ENCODE results near the gene RYR3. TPM values are rescaled to one million over a fixed set of nuclear protein-coding genes. Genes with fewer than 3 reads are reported as not detected.

RYR3 gene
- total and polyA plus RNA-seq, 4 donors: 0.88 to 23.1 (median 13.8) TPM

GRCh38 chr15:33329457-33329856 is 18.7 kb downstream of the RYR3 start:
- Histone ChIP-seq H3K4me3 (ENCODE audit: low read length in 2 of 2) (no peak overlapping the region), H3K9me3 (ENCODE audit: control insufficient read depth, low read length) (no peaks in the 10 kb centered on the region), H3K4me1 (ENCODE audit: control insufficient read depth in 1 of 2, insufficient read depth in 2 of 2, low read length in 2 of 2) (no peaks in the 10 kb centered on the region), H3K36me3 (ENCODE audit: control insufficient read depth in 1 of 2, insufficient read depth in 2 of 2, low read length in 1 of 2) (no peaks in the 10 kb centered on the region), H3K27me3 (ENCODE audit: control insufficient read depth in 1 of 2, insufficient read depth in 2 of 2, low read length in 1 of 2) (no peaks in the 10 kb centered on the region), H3K27ac (ENCODE audit: low read depth in 1 of 2, low read length in 2 of 2) (no peak overlapping the region)
- ATAC-seq (ENCODE audit: low FRiP score): no peak
- no peak for DNase-seq
- intact Hi-C loops (cut with DNase I): no loop called here
- WGBS, 2 donors: 90 to 91% methylated on average over 4 of the region's 4 CpGs

- DNase-seq (no peak), ATAC-seq (ENCODE audit: low FRiP score) (no peak)
- Histone ChIP-seq H3K4me3 (ENCODE audit: low read length in 2 of 2) (no peak overlapping the region), H3K36me3 (ENCODE audit: control insufficient read depth in 1 of 2, insufficient read depth in 2 of 2, low read length in 1 of 2) (no peaks in the 10 kb centered on the region), H3K4me1 (ENCODE audit: control insufficient read depth in 1 of 2, insufficient read depth in 2 of 2, low read length in 2 of 2) (no peaks in the 10 kb centered on the region), H3K27me3 (ENCODE audit: control insufficient read depth in 1 of 2, insufficient read depth in 2 of 2, low read length in 1 of 2) (no peaks in the 10 kb centered on the region), H3K27ac (ENCODE audit: low read depth in 1 of 2, low read length in 2 of 2) (no peak overlapping the region), H3K9me3 (ENCODE audit: control insufficient read depth, low read length) (no peaks in the 10 kb centered on the region)
- intact Hi-C loops (cut with DNase I): no loop called here
- WGBS, 2 donors: 77 to 80% methylated on average over 3 of the region's 3 CpGs
Measured at GRCh38 chr15:33330931-33331330, 20.2 kb downstream of the RYR3 start.

GRCh38 chr15:33341953-33342352 is 31.2 kb downstream of the RYR3 start:
- DNase-seq (no peak), ATAC-seq (ENCODE audit: low FRiP score) (no peak)
- intact Hi-C loops (cut with DNase I): no loop called here
- H3K9me3 ChIP-seq (ENCODE audit: control insufficient read depth, low read length): peaks cover 5% of the 10 kb centered on the region
- no peaks in the 10 kb centered on the region for H3K36me3 ChIP-seq (ENCODE audit: control insufficient read depth in 1 of 2, insufficient read depth in 2 of 2, low read length in 1 of 2)
- H3K27me3 ChIP-seq (ENCODE audit: control insufficient read depth in 1 of 2, insufficient read depth in 2 of 2, low read length in 1 of 2): no peaks in the 10 kb centered on the region
- no peak overlapping the region for H3K4me3 ChIP-seq (ENCODE audit: low read length in 2 of 2)
- no peaks in the 10 kb centered on the region for H3K4me1 ChIP-seq (ENCODE audit: control insufficient read depth in 1 of 2, insufficient read depth in 2 of 2, low read length in 2 of 2)
- 56 to 68% methylated on average over 4 of the region's 4 CpGs for WGBS, 2 donors
- H3K27ac ChIP-seq (ENCODE audit: low read depth in 1 of 2, low read length in 2 of 2): no peak overlapping the region

- DNase-seq (no peak), ATAC-seq (ENCODE audit: low FRiP score) (no peak)
- intact Hi-C loops (cut with DNase I): no loop called here
- WGBS, 2 donors: 78 to 83% methylated on average over 5 of the region's 5 CpGs
- no peaks in the 10 kb centered on the region for H3K36me3 ChIP-seq (ENCODE audit: control insufficient read depth in 1 of 2, insufficient read depth in 2 of 2, low read length in 1 of 2)
- peaks cover 5% of the 10 kb centered on the region for H3K9me3 ChIP-seq (ENCODE audit: control insufficient read depth, low read length)
- H3K27me3 ChIP-seq (ENCODE audit: control insufficient read depth in 1 of 2, insufficient read depth in 2 of 2, low read length in 1 of 2): no peaks in the 10 kb centered on the region
- H3K4me3 ChIP-seq (ENCODE audit: low read length in 2 of 2): no peak overlapping the region
- H3K4me1 ChIP-seq (ENCODE audit: control insufficient read depth in 1 of 2, insufficient read depth in 2 of 2, low read length in 2 of 2): no peaks in the 10 kb centered on the region
- H3K27ac ChIP-seq (ENCODE audit: low read depth in 1 of 2, low read length in 2 of 2): no peak overlapping the region
Measured at GRCh38 chr15:33343275-33343674, 32.5 kb downstream of the RYR3 start.

GRCh38 chr15:33344111-33344510 is 33.3 kb downstream of the RYR3 start:
- DNase-seq: no peak
- Histone ChIP-seq H3K27me3 (ENCODE audit: control insufficient read depth in 1 of 2, insufficient read depth in 2 of 2, low read length in 1 of 2) (no peaks in the 10 kb centered on the region), H3K4me1 (ENCODE audit: control insufficient read depth in 1 of 2, insufficient read depth in 2 of 2, low read length in 2 of 2) (no peaks in the 10 kb centered on the region), H3K9me3 (ENCODE audit: control insufficient read depth, low read length) (peaks cover 4% of the 10 kb centered on the region), H3K36me3 (ENCODE audit: control insufficient read depth in 1 of 2, insufficient read depth in 2 of 2, low read length in 1 of 2) (no peaks in the 10 kb centered on the region), H3K4me3 (ENCODE audit: low read length in 2 of 2) (no peak overlapping the region), H3K27ac (ENCODE audit: low read depth in 1 of 2, low read length in 2 of 2) (no peak overlapping the region)
- WGBS, 2 donors: 89 to 93% methylated on average over 2 of the region's 2 CpGs
- intact Hi-C loops (cut with DNase I): no loop called here
- ATAC-seq (ENCODE audit: low FRiP score): no peak

- Histone ChIP-seq H3K27me3 (ENCODE audit: control insufficient read depth in 1 of 2, insufficient read depth in 2 of 2, low read length in 1 of 2) (no peaks in the 10 kb centered on the region), H3K4me3 (ENCODE audit: low read length in 2 of 2) (no peak overlapping the region), H3K36me3 (ENCODE audit: control insufficient read depth in 1 of 2, insufficient read depth in 2 of 2, low read length in 1 of 2) (no peaks in the 10 kb centered on the region), H3K9me3 (ENCODE audit: control insufficient read depth, low read length) (peaks cover 3% of the 10 kb centered on the region), H3K27ac (ENCODE audit: low read depth in 1 of 2, low read length in 2 of 2) (no peak overlapping the region), H3K4me1 (ENCODE audit: control insufficient read depth in 1 of 2, insufficient read depth in 2 of 2, low read length in 2 of 2) (no peaks in the 10 kb centered on the region)
- WGBS, 2 donors: 70 to 81% methylated on average over 1 of the region's 1 CpG
- no peak for DNase-seq
- intact Hi-C loops (cut with DNase I): no loop called here
- ATAC-seq (ENCODE audit: low FRiP score): no peak
Measured at GRCh38 chr15:33344530-33344929, 33.8 kb downstream of the RYR3 start.

- Histone ChIP-seq H3K4me3 (ENCODE audit: low read length in 2 of 2) (no peak overlapping the region), H3K27ac (ENCODE audit: low read depth in 1 of 2, low read length in 2 of 2) (no peak overlapping the region)
- 92 to 98% methylated on average over 1 of the region's 1 CpG for WGBS, 2 donors
Measured at GRCh38 chr15:33354411-33354810, 43.6 kb downstream of the RYR3 start.

GRCh38 chr15:33357845-33358244 is 47.1 kb downstream of the RYR3 start:
- no peak for ATAC-seq (ENCODE audit: low FRiP score)
- WGBS, 2 donors: 73% methylated on average over 4 of the region's 4 CpGs
- intact Hi-C loops (cut with DNase I): no loop called here
- no peak for DNase-seq
- Histone ChIP-seq H3K4me3 (ENCODE audit: low read length in 2 of 2) (no peak overlapping the region), H3K27ac (ENCODE audit: low read depth in 1 of 2, low read length in 2 of 2) (no peak overlapping the region), H3K9me3 (ENCODE audit: control insufficient read depth, low read length) (no peaks in the 10 kb centered on the region), H3K36me3 (ENCODE audit: control insufficient read depth in 1 of 2, insufficient read depth in 2 of 2, low read length in 1 of 2) (peaks cover 0 to 3% of the 10 kb centered on the region in 2 donors), H3K4me1 (ENCODE audit: control insufficient read depth in 1 of 2, insufficient read depth in 2 of 2, low read length in 2 of 2) (no peaks in the 10 kb centered on the region), H3K27me3 (ENCODE audit: control insufficient read depth in 1 of 2, insufficient read depth in 2 of 2, low read length in 1 of 2) (no peaks in the 10 kb centered on the region)

More at GRCh38 chr15:33354411-33354810, 43.6 kb downstream of the RYR3 start:
- ATAC-seq (ENCODE audit: low FRiP score): no peak
- Histone ChIP-seq H3K36me3 (ENCODE audit: control insufficient read depth in 1 of 2, insufficient read depth in 2 of 2, low read length in 1 of 2) (no peaks in the 10 kb centered on the region), H3K9me3 (ENCODE audit: control insufficient read depth, low read length) (no peaks in the 10 kb centered on the region), H3K4me1 (ENCODE audit: control insufficient read depth in 1 of 2, insufficient read depth in 2 of 2, low read length in 2 of 2) (no peaks in the 10 kb centered on the region), H3K27me3 (ENCODE audit: control insufficient read depth in 1 of 2, insufficient read depth in 2 of 2, low read length in 1 of 2) (no peaks in the 10 kb centered on the region)
- DNase-seq: no peak
- intact Hi-C loops (cut with DNase I): no loop called here

GRCh38 chr15:33358306-33358705 is 47.5 kb downstream of the RYR3 start:
- intact Hi-C loops (cut with DNase I): no loop called here
- ATAC-seq (ENCODE audit: low FRiP score) (no peak), DNase-seq (no peak)
- Histone ChIP-seq H3K36me3 (ENCODE audit: control insufficient read depth in 1 of 2, insufficient read depth in 2 of 2, low read length in 1 of 2) (peaks cover 0 to 3% of the 10 kb centered on the region in 2 donors), H3K27me3 (ENCODE audit: control insufficient read depth in 1 of 2, insufficient read depth in 2 of 2, low read length in 1 of 2) (no peaks in the 10 kb centered on the region), H3K9me3 (ENCODE audit: control insufficient read depth, low read length) (no peaks in the 10 kb centered on the region), H3K4me1 (ENCODE audit: control insufficient read depth in 1 of 2, insufficient read depth in 2 of 2, low read length in 2 of 2) (no peaks in the 10 kb centered on the region), H3K4me3 (ENCODE audit: low read length in 2 of 2) (no peak overlapping the region), H3K27ac (ENCODE audit: low read depth in 1 of 2, low read length in 2 of 2) (no peak overlapping the region)
- WGBS, 2 donors: 28 to 33% methylated on average over 2 of the region's 2 CpGs

Measured in aorta (tissue), 5 donors.